K562 (cell line): Measurements from ENCODE around the gene LPGAT1.

Source experiments
- ETS1 ChIP-seq: conservative IDR thresholded peaks from 2 replicates; pipeline ENCODE4 v1.6.1; 2011; ENCODE audit warnings: low read depth, mild to moderate bottlenecking, low read length; ENCODE audit not compliant: control insufficient read depth
- EZH2 ChIP-seq: IDR thresholded peaks from 2 replicates; pipeline ENCODE4 v1.6.1; 2012; ENCODE audit warnings: low read depth, mild to moderate bottlenecking, inconsistent platforms, low read length, borderline replicate concordance
- KLF1 ChIP-seq: fragments of 450-650 bp; IDR thresholded peaks from 2 replicates; pipeline ENCODE4 v1.6.1; 2016; ENCODE audit warnings: missing genetic modification characterization, missing compliant biosample characterization
- POLR2A ChIP-seq: fragments of 450-650 bp; conservative IDR thresholded peaks from 2 replicates; pipeline ENCODE4 v1.6.1; 2016
- TF ChIP-seq, protein P1 (sequence below): fragments of 450-650 bp; conservative IDR thresholded peaks from 2 replicates; pipeline ENCODE4 v1.6.1; 2016; ENCODE audit warnings: missing genetic modification characterization, low read depth, mild to moderate bottlenecking, missing compliant biosample characterization, moderate library complexity

DNA sequence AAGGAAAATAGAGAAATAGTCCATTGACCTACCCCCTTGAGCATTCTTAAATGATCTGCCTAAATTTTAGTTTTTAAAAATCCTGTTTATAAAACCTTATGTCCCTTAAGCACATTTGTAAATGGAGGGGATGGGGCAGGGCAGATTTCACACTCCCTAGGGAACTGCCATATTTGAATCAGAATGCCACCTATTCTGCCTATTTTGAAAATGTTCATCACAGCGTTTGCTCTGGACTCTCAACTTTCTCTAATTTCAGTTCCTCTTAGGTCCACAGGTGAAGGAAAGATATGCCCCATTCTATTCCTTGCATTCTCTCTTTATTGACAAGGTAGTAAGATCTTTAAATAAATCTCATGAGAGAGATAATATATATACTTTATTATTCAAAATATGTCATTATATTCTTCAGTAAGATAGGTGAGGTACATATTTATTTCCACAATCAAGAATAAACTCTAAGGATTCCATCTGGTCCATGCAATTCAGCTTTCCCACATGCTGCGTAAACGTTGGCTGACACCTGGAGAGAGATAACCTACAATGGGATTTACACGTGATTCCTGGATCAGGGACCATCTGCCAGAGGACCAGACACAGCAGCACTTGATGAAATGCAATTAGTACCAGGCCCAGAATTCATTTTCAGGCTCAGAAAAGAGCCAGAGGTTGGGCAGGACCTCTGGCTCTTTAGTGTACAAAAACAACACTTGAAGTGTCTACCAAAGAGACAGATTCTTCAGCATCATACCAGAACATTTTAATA, 1.2 kb upstream of the LPGAT1 start:
- TF ChIP-seq EZH2 (no peak), POLR2A (no peak), ETS1 (no peak), KLF1 (tag) (no peak)
- TF ChIP-seq, protein P1, sequence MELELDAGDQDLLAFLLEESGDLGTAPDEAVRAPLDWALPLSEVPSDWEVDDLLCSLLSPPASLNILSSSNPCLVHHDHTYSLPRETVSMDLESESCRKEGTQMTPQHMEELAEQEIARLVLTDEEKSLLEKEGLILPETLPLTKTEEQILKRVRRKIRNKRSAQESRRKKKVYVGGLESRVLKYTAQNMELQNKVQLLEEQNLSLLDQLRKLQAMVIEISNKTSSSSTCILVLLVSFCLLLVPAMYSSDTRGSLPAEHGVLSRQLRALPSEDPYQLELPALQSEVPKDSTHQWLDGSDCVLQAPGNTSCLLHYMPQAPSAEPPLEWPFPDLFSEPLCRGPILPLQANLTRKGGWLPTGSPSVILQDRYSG (tag), result no peak
